K562 (cell line): ENCODE results near the gene NAT14. TPM values are rescaled to one million over a fixed set of nuclear protein-coding genes. Genes with fewer than 3 reads are reported as not detected.

Experiments used
- C11orf30 ChIP-seq: fragments of 450-650 bp; IDR thresholded peaks from 2 replicates; pipeline ENCODE4 v1.6.1; 2016; ENCODE audit warnings: low read depth, mild to moderate bottlenecking
- FOXK1 ChIP-seq: sonication (generic); formaldehyde crosslinking; IDR thresholded peaks from 2 replicates; pipeline ENCODE4 v1.8.0; 2022; ENCODE audit warnings: missing genetic modification reagents, mild to moderate bottlenecking, borderline replicate concordance
- KLF13 ChIP-seq: fragments of 450-650 bp; IDR thresholded peaks from 2 replicates; pipeline ENCODE4 v1.6.1; 2016; ENCODE audit warnings: missing genetic modification characterization, low read depth, mild to moderate bottlenecking, missing compliant biosample characterization, moderate library complexity, borderline replicate concordance
- MBD2 ChIP-seq: sonication (generic); IDR thresholded peaks from 2 replicates; pipeline ENCODE4 v1.6.1; 2016; ENCODE audit warnings: low read depth, borderline replicate concordance
- PHTF2 ChIP-seq: fragments of 250-450 bp; sonication (Bioruptor Pico); IDR thresholded peaks from 2 replicates; pipeline ENCODE4 v1.5.0; 2021; ENCODE audit warnings: mild to moderate bottlenecking
- POLR2B ChIP-seq: fragments of 450-650 bp; IDR thresholded peaks from 2 replicates; pipeline ENCODE4 v1.6.1; 2018; ENCODE audit warnings: low read depth; ENCODE audit not compliant: partially characterized antibody
- SPI1 ChIP-seq: IDR thresholded peaks from 2 replicates; pipeline ENCODE4 v1.6.1; 2011; ENCODE audit warnings: low read depth, low read length, control low read depth, borderline replicate concordance
- SUPT5H ChIP-seq: fragments of 450-650 bp; IDR thresholded peaks from 2 replicates; pipeline ENCODE4 v1.6.1; 2016
- ZNF143 ChIP-seq: sonication (generic); formaldehyde crosslinking; IDR thresholded peaks from 2 replicates; pipeline ENCODE4 v1.9.0; 2022; ENCODE audit warnings: mild to moderate bottlenecking, missing genetic modification reagents
- ZNF699 ChIP-seq: fragments of 250-450 bp; sonication (Bioruptor Pico); IDR thresholded peaks from 2 replicates; pipeline ENCODE4 v1.8.0; 2021; ENCODE audit warnings: mild to moderate bottlenecking, moderate library complexity; ENCODE audit not compliant: insufficient replicate concordance
- polyA plus RNA-seq, 8 experiments: library from polyadenylated mRNA; depleted of rRNA in 4 of 8; stranded (reverse) in 5 of 8; unstranded in 3 of 8; fragments of >200 nt; fragmentation: Nextera tagmentation in 2 of 8; fragmentation: Illumina TruSeq in 1 of 8; extraction: Ambion mirVana in 2 of 8; extraction: Trizol in 1 of 8; gene quantifications; 2 replicates each; pipeline versions ENCODE4 v1.2.1 to v1.2.3, GENCODE V29; 2011 to 2014; ENCODE audit warnings: inconsistent platforms in 1 of 8, missing spikeins in 1 of 8
- total RNA-seq, 7 experiments: library from RNA; depleted of rRNA in 6 of 7; stranded (reverse); fragments of >200 nt in 6 of 7; fragmentation: Illumina TruSeq in 2 of 7; extraction: Trizol in 2 of 7; gene quantifications; 2 replicates each; pipeline versions ENCODE4 v1.2.1 to v1.2.3, GENCODE V29; 2011 to 2021; ENCODE audit warnings: low replicate concordance in 1 of 7
- TF ChIP-seq, protein P1 (sequence below): fragments of 450-650 bp; IDR thresholded peaks from 2 replicates; pipeline ENCODE4 v1.7.0; 2016; ENCODE audit warnings: borderline replicate concordance
- TF ChIP-seq, protein P2 (sequence below): sonication (generic); formaldehyde crosslinking; IDR thresholded peaks from 2 replicates; pipeline ENCODE4 v1.5.0; 2020; ENCODE audit warnings: missing genetic modification reagents
- TF ChIP-seq, protein P3 (sequence below): fragments of 250-450 bp; sonication (Bioruptor Pico); IDR thresholded peaks from 2 replicates; pipeline ENCODE4 v1.5.0; 2020; ENCODE audit warnings: mild to moderate bottlenecking, borderline replicate concordance
- TF ChIP-seq, protein P4 (sequence below): fragments of 200-800 bp; sonication (Bioruptor generic); IDR thresholded peaks from 2 replicates; pipeline ENCODE4 v1.6.1; 2017; ENCODE audit warnings: missing genetic modification characterization, missing compliant biosample characterization
- TF ChIP-seq, protein P5 (sequence below): fragments of 250-450 bp; sonication (Bioruptor Pico); IDR thresholded peaks from 2 replicates; pipeline ENCODE4 v1.8.0; 2022; ENCODE audit warnings: inconsistent platforms, mild to moderate bottlenecking, moderate library complexity, borderline replicate concordance
- TF ChIP-seq, protein P6 (sequence below), 2 experiments: fragments of 250-450 bp in 1 of 2; fragments of 450-650 bp in 1 of 2; sonication (Bioruptor Pico) in 1 of 2; IDR thresholded peaks; 2 replicates each; pipeline versions ENCODE4 v1.6.1 to v1.8.0; 2016 to 2021; ENCODE audit warnings: mild to moderate bottlenecking in 2 of 2, moderate library complexity in 2 of 2, missing compliant biosample characterization in 1 of 2, missing genetic modification characterization in 1 of 2

Gene NAT14
- total and polyA plus RNA-seq, 9 of the 15 experiments (the other 6 are each of a cell fraction or from before 2014, with no cell fraction given): 2.4 to 77.0 (median 26.7) TPM

DNA sequence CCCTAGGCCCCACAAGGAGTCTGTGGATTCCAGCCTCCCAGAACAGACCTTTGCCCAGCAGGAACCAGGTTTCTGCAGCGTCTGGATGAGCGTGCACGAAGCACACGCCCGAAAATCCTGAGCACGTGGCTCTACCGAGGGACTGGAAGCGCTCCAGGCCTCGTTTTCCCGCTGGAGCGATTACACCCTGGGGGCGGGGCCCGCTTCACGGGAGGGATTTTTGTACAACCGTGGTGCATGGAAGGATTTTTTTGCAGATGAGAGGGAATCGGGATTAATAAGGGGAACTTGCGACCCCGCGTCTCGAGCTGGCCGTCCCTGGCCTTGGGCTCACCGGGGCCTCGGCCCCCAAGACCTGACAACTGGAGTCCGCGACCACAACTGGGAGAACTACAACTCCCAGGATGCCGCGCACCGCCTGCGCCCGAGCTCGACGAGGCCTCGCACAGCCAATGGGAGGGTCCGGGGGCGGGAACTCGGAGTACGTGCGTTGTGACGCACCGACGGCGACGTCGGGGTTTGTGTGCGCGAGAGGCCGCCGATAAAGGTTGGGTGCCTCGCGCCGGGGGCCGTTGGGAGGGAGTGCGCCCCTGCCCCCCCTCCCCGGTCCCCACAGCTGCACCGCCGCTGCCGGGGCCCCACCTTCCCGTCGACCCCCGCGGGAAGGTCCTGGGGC, 8.8 kb upstream of the NAT14 start, which contains the start of gene ZNF628 (continued):
- TF ChIP-seq, protein P1, sequence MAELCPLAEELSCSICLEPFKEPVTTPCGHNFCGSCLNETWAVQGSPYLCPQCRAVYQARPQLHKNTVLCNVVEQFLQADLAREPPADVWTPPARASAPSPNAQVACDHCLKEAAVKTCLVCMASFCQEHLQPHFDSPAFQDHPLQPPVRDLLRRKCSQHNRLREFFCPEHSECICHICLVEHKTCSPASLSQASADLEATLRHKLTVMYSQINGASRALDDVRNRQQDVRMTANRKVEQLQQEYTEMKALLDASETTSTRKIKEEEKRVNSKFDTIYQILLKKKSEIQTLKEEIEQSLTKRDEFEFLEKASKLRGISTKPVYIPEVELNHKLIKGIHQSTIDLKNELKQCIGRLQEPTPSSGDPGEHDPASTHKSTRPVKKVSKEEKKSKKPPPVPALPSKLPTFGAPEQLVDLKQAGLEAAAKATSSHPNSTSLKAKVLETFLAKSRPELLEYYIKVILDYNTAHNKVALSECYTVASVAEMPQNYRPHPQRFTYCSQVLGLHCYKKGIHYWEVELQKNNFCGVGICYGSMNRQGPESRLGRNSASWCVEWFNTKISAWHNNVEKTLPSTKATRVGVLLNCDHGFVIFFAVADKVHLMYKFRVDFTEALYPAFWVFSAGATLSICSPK: no peak
- TF ChIP-seq ZNF699 (CRISPR knock-in tag) (no peak), ZNF143 (CRISPR knock-in tag) (peak; percentile 96), KLF13 (tag) (peak; percentile 77; the same call in 1 of the 2 replicates), POLR2B (peak; percentile 38), SUPT5H (peak; percentile 57), C11orf30 (peak; percentile 40; the same call in 1 of the 2 replicates), FOXK1 (CRISPR knock-in tag) (0 out of 2 replicates have a peak, but pooled peaks have one; percentile 74), SPI1 (no peak), PHTF2 (CRISPR knock-in tag) (no peak), MBD2 (peak; percentile 96)
- TF ChIP-seq, protein P2, sequence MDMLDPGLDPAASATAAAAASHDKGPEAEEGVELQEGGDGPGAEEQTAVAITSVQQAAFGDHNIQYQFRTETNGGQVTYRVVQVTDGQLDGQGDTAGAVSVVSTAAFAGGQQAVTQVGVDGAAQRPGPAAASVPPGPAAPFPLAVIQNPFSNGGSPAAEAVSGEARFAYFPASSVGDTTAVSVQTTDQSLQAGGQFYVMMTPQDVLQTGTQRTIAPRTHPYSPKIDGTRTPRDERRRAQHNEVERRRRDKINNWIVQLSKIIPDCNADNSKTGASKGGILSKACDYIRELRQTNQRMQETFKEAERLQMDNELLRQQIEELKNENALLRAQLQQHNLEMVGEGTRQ (CRISPR knock-in tag): peak; percentile 49; the same call in 1 of the 2 replicates
- TF ChIP-seq, protein P3, sequence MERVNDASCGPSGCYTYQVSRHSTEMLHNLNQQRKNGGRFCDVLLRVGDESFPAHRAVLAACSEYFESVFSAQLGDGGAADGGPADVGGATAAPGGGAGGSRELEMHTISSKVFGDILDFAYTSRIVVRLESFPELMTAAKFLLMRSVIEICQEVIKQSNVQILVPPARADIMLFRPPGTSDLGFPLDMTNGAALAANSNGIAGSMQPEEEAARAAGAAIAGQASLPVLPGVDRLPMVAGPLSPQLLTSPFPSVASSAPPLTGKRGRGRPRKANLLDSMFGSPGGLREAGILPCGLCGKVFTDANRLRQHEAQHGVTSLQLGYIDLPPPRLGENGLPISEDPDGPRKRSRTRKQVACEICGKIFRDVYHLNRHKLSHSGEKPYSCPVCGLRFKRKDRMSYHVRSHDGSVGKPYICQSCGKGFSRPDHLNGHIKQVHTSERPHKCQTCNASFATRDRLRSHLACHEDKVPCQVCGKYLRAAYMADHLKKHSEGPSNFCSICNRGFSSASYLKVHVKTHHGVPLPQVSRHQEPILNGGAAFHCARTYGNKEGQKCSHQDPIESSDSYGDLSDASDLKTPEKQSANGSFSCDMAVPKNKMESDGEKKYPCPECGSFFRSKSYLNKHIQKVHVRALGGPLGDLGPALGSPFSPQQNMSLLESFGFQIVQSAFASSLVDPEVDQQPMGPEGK: no peak
- TF ChIP-seq, protein P4, sequence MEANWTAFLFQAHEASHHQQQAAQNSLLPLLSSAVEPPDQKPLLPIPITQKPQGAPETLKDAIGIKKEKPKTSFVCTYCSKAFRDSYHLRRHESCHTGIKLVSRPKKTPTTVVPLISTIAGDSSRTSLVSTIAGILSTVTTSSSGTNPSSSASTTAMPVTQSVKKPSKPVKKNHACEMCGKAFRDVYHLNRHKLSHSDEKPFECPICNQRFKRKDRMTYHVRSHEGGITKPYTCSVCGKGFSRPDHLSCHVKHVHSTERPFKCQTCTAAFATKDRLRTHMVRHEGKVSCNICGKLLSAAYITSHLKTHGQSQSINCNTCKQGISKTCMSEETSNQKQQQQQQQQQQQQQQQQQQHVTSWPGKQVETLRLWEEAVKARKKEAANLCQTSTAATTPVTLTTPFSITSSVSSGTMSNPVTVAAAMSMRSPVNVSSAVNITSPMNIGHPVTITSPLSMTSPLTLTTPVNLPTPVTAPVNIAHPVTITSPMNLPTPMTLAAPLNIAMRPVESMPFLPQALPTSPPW (CRISPR knock-in tag): no peak; the same call in 1 of the 2 replicates
- TF ChIP-seq, protein P5, sequence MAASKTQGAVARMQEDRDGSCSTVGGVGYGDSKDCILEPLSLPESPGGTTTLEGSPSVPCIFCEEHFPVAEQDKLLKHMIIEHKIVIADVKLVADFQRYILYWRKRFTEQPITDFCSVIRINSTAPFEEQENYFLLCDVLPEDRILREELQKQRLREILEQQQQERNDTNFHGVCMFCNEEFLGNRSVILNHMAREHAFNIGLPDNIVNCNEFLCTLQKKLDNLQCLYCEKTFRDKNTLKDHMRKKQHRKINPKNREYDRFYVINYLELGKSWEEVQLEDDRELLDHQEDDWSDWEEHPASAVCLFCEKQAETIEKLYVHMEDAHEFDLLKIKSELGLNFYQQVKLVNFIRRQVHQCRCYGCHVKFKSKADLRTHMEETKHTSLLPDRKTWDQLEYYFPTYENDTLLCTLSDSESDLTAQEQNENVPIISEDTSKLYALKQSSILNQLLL (CRISPR knock-in tag): no peak
- TF ChIP-seq, protein P6, sequence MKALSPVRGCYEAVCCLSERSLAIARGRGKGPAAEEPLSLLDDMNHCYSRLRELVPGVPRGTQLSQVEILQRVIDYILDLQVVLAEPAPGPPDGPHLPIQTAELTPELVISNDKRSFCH (CRISPR knock-in tag; IDR thresholded peaks at IDR 0.05): no peak
- TF ChIP-seq, protein P6 (tag; IDR thresholded peaks at IDR 0.05): peak; percentile 94
